GM18519 (cell line): ENCODE measurements around the gene CMPK2.
"Not testable (repeated sequence)": the region's sequence is repeated elsewhere in the genome, so short reads cannot be mapped to it uniquely, and the experiment has no call there.

Experiments used
- ATAC-seq: cut with Tn5 transposase; IDR thresholded peaks from one replicate; pipeline ENCODE4 v1.9.1; 2021; ENCODE audit warnings: mild to moderate bottlenecking, moderate library complexity; ENCODE audit not compliant: unreplicated experiment, low FRiP score

Gene CMPK2, protein sequence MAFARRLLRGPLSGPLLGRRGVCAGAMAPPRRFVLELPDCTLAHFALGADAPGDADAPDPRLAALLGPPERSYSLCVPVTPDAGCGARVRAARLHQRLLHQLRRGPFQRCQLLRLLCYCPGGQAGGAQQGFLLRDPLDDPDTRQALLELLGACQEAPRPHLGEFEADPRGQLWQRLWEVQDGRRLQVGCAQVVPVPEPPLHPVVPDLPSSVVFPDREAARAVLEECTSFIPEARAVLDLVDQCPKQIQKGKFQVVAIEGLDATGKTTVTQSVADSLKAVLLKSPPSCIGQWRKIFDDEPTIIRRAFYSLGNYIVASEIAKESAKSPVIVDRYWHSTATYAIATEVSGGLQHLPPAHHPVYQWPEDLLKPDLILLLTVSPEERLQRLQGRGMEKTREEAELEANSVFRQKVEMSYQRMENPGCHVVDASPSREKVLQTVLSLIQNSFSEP

DNA sequence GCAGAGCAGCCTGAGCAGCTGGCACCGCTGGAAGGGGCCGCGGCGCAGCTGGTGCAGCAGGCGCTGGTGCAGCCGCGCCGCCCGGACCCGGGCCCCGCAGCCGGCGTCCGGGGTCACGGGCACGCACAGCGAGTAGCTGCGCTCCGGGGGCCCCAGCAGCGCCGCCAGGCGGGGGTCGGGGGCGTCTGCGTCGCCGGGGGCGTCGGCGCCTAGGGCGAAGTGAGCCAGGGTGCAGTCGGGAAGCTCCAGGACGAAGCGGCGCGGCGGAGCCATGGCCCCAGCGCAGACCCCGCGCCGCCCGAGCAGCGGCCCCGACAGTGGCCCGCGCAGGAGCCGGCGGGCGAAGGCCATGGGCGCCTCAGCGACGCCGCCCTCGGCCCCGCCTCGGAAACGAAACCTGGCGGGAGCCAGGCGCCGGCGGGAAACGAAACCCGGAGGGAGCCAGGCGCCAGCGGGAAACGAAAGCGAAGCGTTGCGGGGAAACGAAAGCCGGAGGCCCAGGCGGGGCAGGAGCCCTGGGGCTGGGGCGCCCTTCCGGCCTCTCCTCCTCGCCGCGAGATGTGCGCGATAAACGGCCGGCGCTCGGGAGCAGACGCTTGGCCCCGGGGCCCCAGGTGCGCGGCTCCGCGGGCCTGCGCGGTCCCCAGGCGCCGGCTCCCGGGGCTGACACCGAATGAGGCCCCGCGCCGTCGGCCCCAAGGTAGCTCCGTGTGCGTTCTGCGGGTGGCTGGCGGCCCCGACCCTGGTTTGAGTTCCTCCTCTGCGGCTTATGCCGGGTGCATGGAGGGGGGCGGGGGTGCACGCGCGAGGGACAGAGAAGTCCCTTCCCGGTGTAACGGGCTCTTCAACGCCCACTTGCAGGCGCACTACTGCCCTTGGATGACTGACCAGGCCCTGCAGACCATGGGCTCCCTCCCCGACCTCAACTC is at the start of gene CMPK2:
TSS of gene CMPK2 (minus strand) at position 562 of the 929 bp plus-strand sequence. CDS start at position 351, 211 bp downstream.
- ATAC-seq, result peak; percentile 77

DNA sequence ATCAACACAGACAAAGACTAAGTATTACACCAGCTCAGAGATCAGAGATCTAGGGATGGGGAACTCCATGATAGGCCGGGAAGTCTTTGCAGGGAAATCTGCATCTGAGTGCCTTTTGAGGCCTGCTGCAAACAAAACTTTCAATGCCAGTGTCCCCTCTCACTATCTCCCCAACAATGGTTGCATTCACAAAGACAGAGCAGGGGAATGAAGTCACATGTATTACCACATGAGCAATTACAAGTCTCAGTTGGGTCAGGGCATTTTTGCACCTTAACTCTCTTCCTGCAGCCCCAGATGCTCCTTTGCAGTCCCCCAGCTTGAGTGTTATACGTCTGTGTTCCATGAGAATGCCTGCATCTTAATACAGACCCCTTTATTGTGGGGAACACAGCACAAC is 49.7 kb upstream of the CMPK2 start:
- no peak for ATAC-seq

DNA sequence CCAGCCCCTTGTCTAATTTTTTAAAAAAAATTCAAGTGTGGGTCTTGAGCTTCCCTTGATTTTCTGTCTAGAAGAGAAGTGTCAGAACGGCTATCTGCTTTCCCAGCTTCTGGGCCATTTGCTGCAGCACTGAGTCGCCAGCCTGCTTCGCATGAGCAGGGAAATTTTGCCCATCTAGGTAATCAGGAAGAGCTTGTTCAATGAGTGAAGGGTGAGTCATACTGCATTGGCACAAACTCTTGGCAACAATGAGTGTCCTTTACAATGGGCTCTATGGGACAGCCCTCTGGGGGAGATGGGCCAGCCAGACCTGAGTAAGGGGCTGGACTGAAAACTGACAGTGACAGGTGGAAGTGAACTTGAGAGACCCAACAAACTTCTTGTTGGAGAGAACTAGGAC is 49.1 kb upstream of the CMPK2 start:
- no peak for ATAC-seq

DNA sequence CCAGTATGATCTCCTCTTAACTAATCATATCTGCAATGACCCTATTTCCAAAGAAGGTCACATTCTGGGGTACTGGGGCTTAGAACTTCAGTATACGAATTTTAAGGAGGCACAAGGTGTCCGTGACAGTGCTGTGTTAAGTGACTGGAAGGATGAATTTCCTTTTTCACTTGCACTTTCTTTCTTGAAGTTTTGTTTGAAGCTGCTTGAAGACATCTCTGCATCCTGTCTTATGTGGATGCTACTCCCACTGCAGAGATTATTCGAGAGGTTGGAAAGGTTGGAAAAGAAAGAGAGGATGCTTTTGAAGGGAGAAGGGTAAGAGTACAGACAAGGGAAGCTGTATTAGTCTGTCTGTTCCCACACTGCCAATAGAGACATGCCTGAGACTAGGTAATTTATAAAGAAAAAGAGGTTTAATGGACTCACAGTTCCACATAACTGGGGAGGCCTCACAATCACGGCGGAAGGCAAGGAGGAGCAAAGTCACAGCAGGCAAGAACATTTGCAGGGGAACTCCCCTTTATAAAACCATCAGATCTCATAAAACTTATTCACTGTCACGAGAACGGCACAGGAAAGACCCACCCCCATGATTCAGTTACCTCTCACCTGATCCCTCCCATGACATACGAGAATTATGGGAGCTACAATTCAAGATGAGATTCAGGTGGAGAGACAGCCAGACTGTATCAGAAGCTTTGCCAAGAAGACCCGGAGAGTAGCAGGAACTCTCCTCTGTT is 47.9 kb upstream of the CMPK2 start:
- ATAC-seq, result no peak

DNA sequence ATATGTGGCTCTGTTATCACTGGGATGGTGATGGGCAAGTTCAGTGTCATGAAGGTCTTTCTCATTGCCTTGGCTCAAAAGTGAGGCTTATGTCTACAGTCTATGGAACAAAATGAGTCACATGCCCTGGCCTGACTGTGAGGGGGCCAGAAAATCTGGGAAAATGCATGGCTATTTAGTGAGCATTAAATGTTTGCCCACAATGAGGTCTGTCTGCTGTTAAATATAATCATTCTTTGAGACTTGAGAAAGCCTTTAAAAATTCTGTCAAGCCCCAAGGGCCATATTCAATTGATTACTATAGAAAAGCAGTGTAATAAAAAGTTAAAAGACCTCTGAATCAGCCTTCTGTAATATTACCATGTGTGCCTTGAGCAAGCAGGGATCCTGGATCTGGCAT is 46.0 kb upstream of the CMPK2 start:
- ATAC-seq, result no peak

DNA sequence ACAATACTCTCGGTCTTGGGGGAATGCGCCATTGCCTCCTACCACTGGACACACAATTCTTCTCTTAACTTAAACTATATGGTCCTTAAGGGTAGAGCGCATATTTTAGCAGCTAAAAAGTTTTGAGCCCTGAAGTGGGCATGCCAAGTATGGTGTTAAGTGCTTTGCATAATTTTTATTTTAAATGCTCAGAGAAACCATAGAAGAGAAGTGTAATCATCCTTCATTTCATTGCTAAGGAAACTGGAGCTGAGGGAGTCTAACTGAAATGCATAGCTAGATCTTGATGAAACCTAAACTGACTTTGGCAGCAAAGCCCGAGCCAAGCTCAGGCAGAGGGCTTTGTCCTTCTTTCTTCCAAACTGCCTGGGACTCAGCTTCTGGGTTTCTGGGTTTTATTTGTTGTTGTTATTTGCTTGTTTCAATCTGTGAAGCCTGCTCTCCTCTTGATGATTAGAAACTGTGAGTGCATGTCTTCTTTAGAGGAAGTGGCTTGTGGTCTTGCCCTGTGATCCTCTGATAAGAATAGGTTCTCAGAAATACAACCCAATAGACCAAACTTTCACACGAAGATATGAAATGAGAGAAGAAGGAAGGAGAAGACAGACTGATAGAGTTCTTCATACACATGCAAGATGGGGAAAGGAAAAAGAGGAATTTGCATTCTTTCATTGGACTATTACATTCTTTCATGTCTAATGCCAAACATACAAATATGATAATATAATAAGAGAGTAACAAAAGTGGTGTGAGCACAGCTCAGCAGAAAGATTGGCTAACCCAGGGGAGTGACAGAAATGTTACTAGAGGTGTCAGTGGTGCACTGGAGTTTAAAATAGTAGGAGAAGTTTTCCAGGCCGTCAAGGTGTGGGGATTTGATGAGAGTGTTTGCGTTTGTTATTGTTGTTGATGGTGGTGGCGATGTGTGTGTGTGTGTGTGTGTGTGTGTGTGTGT is 44.0 kb upstream of the CMPK2 start:
- ATAC-seq, result peak; percentile 96

DNA sequence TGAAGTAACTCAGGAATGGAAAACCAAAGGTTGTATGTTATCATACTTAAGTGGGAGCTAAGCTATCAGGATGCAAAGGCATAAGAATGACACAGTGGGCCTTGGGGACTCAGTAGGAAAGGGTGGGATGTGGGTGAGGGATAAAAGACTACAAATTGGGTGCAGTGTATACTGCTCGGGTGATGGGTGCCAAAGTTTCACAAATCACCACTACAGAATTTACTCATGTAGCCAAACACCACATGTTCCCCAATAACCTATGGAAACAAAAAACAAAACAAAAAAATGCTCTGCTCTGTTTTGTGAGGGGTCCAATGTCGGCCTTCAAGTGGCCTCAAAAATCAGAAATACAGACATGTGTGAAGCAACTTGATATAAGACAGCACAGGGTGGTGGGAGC is 42.6 kb upstream of the CMPK2 start:
- ATAC-seq, result no peak

DNA sequence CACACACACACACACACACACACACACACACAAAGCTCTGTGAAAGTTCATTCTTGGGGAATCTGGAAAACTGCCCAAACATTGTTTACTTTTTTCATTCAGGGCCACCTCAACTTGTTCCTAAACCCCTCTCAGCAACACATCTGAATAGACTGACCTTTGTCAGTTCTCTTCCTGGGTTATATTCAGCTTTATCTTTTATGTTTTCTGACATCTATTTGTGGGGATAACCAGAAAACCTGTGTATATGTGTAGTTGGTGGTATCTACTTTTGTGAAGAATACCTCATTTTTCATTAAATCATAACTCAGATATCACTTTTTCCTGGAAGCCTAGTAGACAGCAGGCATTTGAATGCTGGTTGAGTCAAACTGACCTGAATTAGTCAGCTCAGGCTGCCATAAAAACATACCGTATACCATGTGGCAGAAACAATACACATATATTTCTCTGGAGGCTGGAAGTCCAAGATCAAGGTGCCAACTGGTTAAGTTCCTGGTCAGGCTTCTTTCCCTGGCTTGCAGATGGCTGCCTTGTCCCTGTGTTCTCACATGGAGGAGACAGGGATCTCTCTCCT is 40.5 kb upstream of the CMPK2 start:
- ATAC-seq, result no peak

DNA sequence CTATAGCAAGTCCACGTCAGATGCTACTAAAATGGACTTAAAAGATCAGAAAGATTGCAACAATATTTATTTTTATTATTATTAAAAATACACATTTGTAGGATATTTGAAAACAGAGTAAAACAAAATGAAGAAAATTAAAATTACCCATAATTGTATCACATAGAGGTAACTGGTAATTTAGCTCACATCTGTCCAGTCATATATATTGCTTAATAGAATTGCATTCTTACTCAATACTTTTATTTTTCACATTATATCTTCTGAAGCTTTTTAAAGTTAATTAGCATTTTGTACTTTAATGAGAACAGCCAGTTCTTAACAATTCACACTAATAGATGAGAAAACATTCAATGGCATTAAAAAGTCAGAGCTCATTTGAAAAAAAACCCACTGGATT is 40.0 kb upstream of the CMPK2 start:
- no peak for ATAC-seq

DNA sequence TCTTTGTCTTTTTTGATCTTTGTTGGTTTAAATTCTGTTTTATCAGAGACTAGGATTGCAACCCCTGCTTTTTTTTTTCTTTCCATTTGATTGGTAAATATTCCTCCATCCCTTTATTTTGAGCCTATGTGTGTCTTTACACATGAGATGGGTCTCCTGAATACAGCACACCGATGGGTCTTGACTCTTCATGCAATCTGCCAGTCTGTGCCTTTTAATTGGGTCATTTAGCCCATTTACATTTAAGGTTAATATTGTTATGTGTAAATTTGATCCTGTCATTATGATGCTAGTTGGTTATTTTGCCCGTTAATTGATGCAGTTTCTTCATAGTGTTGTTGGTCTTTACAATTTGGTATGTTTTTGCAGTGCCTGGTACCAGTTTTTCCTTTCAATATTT is 36.9 kb upstream of the CMPK2 start:
- ATAC-seq, result not testable (repeated sequence)

DNA sequence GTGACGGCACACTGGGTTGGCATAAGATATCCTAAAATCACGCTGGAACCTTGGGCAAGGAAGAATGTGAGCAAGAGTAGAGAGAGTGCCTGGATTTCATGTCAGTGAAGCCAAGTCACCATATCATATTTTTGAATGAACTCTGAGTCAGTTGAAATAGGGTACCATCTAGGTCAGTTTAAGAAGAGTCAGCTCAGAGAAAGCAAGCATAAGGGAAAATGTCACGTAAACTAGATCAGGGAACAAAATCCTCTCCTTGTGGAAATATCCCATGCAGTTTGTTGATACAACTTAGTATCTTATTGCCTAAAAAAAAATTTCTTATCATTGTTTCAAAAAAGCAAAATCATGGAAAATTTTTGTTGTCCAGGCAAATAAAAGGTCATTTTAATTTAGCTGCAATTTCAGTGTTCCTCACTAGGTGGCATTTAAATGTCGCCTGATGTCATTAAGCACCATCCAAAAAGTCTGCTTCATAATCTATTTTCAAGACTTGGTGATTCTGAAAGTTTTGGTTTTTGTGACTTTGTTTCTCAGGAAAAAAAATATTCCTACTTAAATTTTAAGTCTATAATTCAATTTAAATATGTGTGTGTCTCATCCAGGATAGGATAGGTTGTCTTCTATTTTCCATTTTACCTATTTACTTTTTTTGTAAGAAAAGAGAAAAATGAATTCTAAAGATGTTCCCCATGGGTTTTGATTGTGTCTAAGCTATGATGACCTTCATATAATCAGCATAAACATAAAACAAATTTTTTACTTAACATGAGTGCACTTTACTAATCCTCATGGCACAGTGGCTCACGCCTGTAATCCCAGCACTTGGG is 31.4 kb upstream of the CMPK2 start:
- no peak for ATAC-seq

DNA sequence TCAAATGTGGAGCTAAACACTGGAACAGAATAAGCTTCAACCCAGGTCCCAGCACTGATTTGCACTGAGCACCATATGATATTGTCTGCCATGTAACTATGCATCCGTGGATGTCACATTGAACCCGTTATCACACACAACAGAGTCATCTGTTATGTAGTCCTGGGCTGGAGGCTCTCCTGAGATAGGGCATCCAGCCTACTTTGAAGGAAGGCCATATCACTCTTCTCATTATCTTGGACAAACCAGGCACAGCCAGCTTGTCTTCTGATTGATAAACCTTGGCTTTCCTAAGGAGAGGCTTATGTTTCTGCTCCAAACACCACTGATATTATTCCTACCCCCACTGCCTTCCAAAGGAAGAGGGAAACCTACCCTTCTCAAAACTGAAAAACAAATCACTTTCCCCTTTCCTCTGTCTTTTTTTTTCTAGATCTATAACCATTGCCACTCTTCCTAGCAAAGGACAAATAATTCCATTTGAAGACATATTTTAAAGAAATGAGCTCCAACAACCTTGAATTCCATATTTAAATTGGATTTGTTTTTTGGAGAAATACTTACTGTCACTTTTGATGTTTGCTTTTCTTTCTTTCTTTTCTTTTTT is 28.3 kb upstream of the CMPK2 start:
- ATAC-seq, result no peak

DNA sequence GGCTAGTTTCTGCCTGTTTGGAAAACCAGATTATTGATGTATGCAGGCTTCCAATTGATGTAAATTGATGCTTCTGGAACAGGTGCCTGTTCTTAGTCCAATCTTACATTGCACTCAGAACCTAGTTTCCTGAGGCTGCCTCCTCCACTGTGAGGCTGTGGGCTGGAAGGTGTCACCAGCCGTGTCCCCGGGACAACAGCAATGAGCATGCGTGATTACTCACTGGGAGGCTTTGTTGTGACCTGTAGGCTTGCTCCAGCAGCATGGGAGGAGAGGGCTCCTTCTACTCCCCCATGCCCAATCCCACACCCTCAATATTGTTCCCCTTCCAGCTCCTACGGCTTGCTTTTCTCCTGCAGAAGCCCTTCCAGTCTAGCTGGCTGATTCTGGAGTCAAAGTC is 23.0 kb upstream of the CMPK2 start:
- ATAC-seq, result no peak

DNA sequence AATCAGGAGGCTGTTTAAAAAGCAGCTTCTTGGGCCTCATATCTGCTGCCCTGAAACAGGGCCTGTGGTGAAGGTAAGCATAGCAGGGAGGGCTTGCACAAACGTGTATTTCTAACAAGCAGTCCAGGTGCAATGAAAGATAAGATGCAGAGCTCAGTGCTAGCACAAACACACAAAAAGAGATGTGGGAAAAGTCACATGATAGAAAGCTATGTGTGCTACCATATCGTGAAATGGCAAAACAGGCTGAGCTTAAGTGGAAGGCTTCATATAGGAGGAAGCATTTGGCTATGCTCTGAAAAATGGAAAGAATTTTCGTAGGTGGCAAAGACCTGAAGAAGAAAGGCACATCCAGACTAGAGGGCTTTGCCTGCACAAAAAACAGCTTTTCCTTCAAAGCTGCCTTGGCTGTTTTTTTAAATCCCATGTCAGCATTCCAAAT is 22.1 kb upstream of the CMPK2 start:
- ATAC-seq, result no peak

DNA sequence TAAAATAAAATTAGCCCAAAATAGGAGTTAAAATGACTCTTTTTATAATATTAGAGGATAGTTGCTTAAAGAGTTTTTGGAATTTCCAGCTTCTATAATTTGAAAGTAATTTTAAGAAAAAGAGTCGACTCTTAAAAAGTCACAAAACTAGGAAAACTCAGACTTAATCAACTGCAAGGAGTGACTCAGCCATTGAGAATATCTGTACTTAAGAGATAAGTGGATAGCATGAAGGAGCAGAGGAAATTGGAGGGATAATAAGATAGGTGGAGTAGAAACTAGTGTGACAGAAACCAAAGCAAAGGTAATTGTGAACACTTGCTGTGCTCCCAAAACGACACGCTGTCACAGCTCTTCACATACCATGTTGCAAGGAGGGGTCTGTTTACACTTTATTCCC is 20.3 kb upstream of the CMPK2 start:
- ATAC-seq, result no peak

DNA sequence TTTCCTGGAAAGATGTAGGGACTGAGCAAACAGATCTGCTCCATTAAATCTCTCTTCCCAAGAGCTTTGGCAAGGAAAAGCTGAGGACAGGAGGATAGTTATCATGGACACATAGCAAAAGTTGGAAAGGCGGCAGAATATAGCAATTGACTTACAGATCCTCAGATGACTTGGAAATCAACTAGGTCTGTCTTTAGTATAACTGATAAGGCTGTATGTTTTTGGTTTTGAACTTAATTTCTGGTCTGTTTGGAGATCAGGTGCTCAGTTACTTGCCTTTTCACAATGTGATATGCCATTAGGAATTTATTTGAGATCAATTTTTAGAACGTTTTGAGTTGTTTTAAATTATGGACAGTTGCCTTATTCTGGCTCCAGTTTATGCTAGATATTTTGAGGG is 19.8 kb upstream of the CMPK2 start:
- no peak for ATAC-seq

DNA sequence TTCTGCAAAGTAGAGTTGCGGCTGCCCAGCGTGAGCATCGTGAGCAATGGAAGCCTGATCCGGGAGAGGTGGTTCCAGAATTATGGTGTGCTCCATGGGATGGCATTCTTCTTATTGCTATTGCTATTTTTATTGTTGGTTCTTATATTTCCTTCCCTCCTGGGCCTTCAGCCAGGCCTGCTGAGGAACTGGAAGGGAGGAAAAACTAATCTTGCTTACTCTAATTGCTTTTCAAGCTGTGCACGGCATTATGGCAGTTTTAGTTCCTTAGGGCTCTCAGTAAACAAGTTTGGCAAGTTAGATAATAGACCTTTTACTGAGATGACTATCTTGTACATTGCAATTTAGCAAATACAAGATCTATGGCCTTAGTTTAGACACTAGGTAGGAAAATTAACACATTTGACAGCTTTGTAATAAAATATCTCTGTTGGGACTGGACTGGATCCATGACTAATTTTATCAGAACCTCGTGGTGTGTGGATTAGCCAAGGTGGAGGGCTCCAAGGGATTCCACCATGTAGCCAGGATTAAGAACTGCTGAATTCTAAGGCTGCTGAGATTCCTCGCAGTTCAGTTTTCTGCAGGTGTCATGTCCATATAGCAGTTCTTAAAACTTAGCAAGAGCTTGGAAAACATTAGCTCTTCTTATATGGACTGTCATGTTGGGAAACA is 17.9 kb upstream of the CMPK2 start:
- ATAC-seq, result no peak
